SIG-M5 (cell line): ENCODE data around the gene ACOXL.
A peak's percentile ranks its signal among the peaks of the same experiment; 100 is the strongest.

ENCODE experiments used
- DNase-seq: peaks from one replicate; lab custom pipeline; 2025; lab: John Stamatoyannopoulos, UW

Gene ACOXL

GRCh38 chr2:110977403-110977802 is 245.0 kb downstream of the ACOXL start:
- no peak for DNase-seq

- no peak for DNase-seq
These were observed 245.8 kb downstream of the ACOXL start for GRCh38 chr2:110978148-110978547.

- DNase-seq, result no peak
These were observed 246.5 kb downstream of the ACOXL start for GRCh38 chr2:110978756-110979470.

- DNase-seq, result no peak
These were observed 247.3 kb downstream of the ACOXL start for GRCh38 chr2:110979471-110980338.

GRCh38 chr2:110980339-110981062 is 248.1 kb downstream of the ACOXL start:
- DNase-seq, result no peak

- no peak for DNase-seq
These were observed 250.8 kb downstream of the ACOXL start for GRCh38 chr2:110983133-110983532.

GRCh38 chr2:110984694-110985490 is 252.5 kb downstream of the ACOXL start:
- DNase-seq, result no peak

- no peak for DNase-seq
These were observed 258.1 kb downstream of the ACOXL start for GRCh38 chr2:110990440-110990839.

GRCh38 chr2:110991911-110992310 is 259.5 kb downstream of the ACOXL start:
- no peak for DNase-seq

GRCh38 chr2:110992886-110993285 is 260.5 kb downstream of the ACOXL start:
- DNase-seq, result no peak

GRCh38 chr2:110993557-110994231 is 261.3 kb downstream of the ACOXL start:
- peak; percentile 92 for DNase-seq

GRCh38 chr2:110994250-110994961 is 262.0 kb downstream of the ACOXL start:
- peak; percentile 90 for DNase-seq

GRCh38 chr2:110995911-110996310 is 263.5 kb downstream of the ACOXL start:
- DNase-seq, result no peak

- no peak for DNase-seq
These were observed 265.1 kb downstream of the ACOXL start for GRCh38 chr2:110997331-110998045.

- DNase-seq, result no peak
These were observed 265.9 kb downstream of the ACOXL start for GRCh38 chr2:110998311-110998710.

GRCh38 chr2:110999626-111000025 is 267.3 kb downstream of the ACOXL start:
- no peak for DNase-seq

- DNase-seq, result no peak
These were observed 272.9 kb downstream of the ACOXL start for GRCh38 chr2:111005307-111005706.

- DNase-seq, result no peak
These were observed 273.4 kb downstream of the ACOXL start for GRCh38 chr2:111005821-111006220.

- DNase-seq, result no peak
These were observed 275.6 kb downstream of the ACOXL start for GRCh38 chr2:111007757-111008688.
